ENCODE results near the gene ASPM.

GRCh38 chr1:197126691-197127090 is 19.8 kb downstream of the ASPM start:
- no peak for TF ChIP-seq CTCF (IDR thresholded peaks at IDR 0.05)
- no peak for TF ChIP-seq EZH2 (IDR thresholded peaks at IDR 0.05; ENCODE audit: borderline replicate concordance, insufficient read depth, low read depth, low read length, poor library complexity, severe bottlenecking)

Data from B cell (primary cell).